Measurements from ENCODE around the gene FXYD6.

Gene FXYD6

DNA sequence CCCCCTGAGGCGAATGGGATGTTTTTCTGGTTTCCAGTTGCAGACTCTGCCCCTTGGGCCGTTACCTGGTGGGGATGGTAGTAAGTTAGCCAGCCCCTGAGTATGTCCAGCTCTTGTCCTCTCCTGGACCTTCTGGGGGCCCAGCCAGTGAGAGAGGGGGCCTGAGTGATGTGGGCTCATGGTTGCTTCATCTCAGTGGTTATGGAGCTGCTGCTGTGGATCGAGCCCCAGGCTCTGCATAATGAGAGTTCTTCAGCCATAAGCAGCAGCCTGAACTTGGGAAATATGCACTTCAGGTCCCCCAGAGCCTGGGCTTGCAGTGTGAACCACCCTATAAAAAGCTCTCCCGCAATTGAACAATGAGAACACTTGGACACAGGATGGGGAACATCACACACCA lies 46.8 kb upstream of the FXYD6 start:
- TF ChIP-seq POLR2AphosphoS5 (IDR thresholded peaks at IDR 0.05; ENCODE audit: low read depth, low read length) (no peak), FOXP2 (optimal IDR thresholded peaks at IDR 0.05; ENCODE audit: borderline replicate concordance, extremely low read depth, extremely low read length, insufficient read depth) (no peak), SIN3A (IDR thresholded peaks at IDR 0.05; ENCODE audit: borderline replicate concordance, insufficient read depth, low read length) (no peak), TAF1 (IDR thresholded peaks at IDR 0.05; ENCODE audit: borderline replicate concordance, insufficient read depth, low read length) (no peak)
- TF ChIP-seq, protein P1, sequence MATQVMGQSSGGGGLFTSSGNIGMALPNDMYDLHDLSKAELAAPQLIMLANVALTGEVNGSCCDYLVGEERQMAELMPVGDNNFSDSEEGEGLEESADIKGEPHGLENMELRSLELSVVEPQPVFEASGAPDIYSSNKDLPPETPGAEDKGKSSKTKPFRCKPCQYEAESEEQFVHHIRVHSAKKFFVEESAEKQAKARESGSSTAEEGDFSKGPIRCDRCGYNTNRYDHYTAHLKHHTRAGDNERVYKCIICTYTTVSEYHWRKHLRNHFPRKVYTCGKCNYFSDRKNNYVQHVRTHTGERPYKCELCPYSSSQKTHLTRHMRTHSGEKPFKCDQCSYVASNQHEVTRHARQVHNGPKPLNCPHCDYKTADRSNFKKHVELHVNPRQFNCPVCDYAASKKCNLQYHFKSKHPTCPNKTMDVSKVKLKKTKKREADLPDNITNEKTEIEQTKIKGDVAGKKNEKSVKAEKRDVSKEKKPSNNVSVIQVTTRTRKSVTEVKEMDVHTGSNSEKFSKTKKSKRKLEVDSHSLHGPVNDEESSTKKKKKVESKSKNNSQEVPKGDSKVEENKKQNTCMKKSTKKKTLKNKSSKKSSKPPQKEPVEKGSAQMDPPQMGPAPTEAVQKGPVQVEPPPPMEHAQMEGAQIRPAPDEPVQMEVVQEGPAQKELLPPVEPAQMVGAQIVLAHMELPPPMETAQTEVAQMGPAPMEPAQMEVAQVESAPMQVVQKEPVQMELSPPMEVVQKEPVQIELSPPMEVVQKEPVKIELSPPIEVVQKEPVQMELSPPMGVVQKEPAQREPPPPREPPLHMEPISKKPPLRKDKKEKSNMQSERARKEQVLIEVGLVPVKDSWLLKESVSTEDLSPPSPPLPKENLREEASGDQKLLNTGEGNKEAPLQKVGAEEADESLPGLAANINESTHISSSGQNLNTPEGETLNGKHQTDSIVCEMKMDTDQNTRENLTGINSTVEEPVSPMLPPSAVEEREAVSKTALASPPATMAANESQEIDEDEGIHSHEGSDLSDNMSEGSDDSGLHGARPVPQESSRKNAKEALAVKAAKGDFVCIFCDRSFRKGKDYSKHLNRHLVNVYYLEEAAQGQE (IDR thresholded peaks at IDR 0.05; ENCODE audit: insufficient read depth in 1 of 2, low read depth in 2 of 2, low read length in 2 of 2) = no peak

GRCh38 chr11:117921893-117922292 lies 45.4 kb upstream of the FXYD6 start:
- TF ChIP-seq, protein P1 (IDR thresholded peaks at IDR 0.05; ENCODE audit: insufficient read depth in 1 of 2, low read depth in 2 of 2, low read length in 2 of 2) = no peak
- TF ChIP-seq SIN3A (IDR thresholded peaks at IDR 0.05; ENCODE audit: borderline replicate concordance, insufficient read depth, low read length) = no peak
- no peak for TF ChIP-seq FOXP2 (optimal IDR thresholded peaks at IDR 0.05; ENCODE audit: borderline replicate concordance, extremely low read depth, extremely low read length, insufficient read depth)
- no peak for TF ChIP-seq POLR2AphosphoS5 (IDR thresholded peaks at IDR 0.05; ENCODE audit: low read depth, low read length)
- TF ChIP-seq TAF1 (IDR thresholded peaks at IDR 0.05; ENCODE audit: borderline replicate concordance, insufficient read depth, low read length) = no peak

DNA sequence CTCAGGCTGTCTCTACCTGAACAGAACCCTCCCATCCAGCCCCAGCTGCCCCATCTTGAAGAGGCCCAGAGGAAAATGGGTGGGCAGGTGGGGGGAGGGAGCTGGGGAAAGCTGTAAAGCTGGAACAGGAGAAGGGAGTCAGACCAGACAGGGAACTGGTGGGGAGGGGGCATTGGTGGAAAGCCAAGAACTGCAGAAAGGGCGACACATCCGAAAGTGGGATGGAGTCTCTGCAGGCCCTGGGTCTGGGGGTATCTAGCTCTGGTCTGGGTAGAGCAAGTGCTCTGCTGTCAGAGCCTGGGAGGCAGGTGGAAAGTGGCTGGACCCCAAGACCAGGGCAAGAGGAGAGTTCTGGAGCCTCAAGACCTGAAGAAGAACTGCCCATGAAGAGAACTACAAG lies 45.0 kb upstream of the FXYD6 start:
- TF ChIP-seq, protein P1 (IDR thresholded peaks at IDR 0.05; ENCODE audit: insufficient read depth in 1 of 2, low read depth in 2 of 2, low read length in 2 of 2) = no peak
- no peak for TF ChIP-seq TAF1 (IDR thresholded peaks at IDR 0.05; ENCODE audit: borderline replicate concordance, insufficient read depth, low read length)
- no peak for TF ChIP-seq FOXP2 (optimal IDR thresholded peaks at IDR 0.05; ENCODE audit: borderline replicate concordance, extremely low read depth, extremely low read length, insufficient read depth)
- TF ChIP-seq POLR2AphosphoS5 (IDR thresholded peaks at IDR 0.05; ENCODE audit: low read depth, low read length) = no peak
- TF ChIP-seq SIN3A (IDR thresholded peaks at IDR 0.05; ENCODE audit: borderline replicate concordance, insufficient read depth, low read length) = no peak

DNA sequence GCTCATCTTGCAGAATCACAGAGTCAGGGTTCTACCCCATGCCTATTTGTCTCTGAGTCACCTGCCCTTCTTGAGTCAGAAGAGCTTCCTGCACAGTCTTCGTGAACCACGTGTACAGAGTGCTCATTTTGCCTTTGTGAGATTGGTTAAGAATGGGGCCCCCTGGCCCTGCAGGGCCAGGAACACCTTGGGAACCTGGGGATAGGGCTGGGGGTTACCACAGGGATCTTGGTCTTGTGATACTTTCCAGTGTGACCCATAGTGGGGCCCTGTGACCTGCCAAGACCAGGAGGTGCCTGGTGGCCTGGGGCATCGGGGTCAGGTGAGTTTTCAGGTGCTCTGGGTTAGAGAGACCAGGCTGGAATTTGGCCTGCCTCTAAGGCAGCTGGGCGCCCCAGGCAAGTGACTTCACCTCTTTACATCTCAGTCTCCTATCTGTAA lies 43.3 kb upstream of the FXYD6 start:
- TF ChIP-seq, protein P1 (IDR thresholded peaks at IDR 0.05; ENCODE audit: insufficient read depth in 1 of 2, low read depth in 2 of 2, low read length in 2 of 2) = no peak
- no peak for TF ChIP-seq TAF1 (IDR thresholded peaks at IDR 0.05; ENCODE audit: borderline replicate concordance, insufficient read depth, low read length)

GRCh38 chr11:117919341-117919740 lies 42.9 kb upstream of the FXYD6 start:
- TF ChIP-seq, protein P1 (IDR thresholded peaks at IDR 0.05; ENCODE audit: insufficient read depth in 1 of 2, low read depth in 2 of 2, low read length in 2 of 2) = no peak
- TF ChIP-seq POLR2AphosphoS5 (IDR thresholded peaks at IDR 0.05; ENCODE audit: low read depth, low read length) (no peak), FOXP2 (optimal IDR thresholded peaks at IDR 0.05; ENCODE audit: borderline replicate concordance, extremely low read depth, extremely low read length, insufficient read depth) (no peak), TAF1 (IDR thresholded peaks at IDR 0.05; ENCODE audit: borderline replicate concordance, insufficient read depth, low read length) (no peak), SIN3A (IDR thresholded peaks at IDR 0.05; ENCODE audit: borderline replicate concordance, insufficient read depth, low read length) (no peak)
